ENCODE results near the gene TMEM243.
"Not testable (repeated sequence)": the region's sequence is repeated elsewhere in the genome, so short reads cannot be mapped to it uniquely, and the experiment has no call there.

Gene TMEM243

GRCh38 chr7:87212498-87212897 is 7.0 kb downstream of the TMEM243 start:
- DNase-seq (ENCODE audit: low read depth in 2 of 2, low spot score in 1 of 2) = no peak

GRCh38 chr7:87210506-87210905 is 9.0 kb downstream of the TMEM243 start:
- DNase-seq (ENCODE audit: low read depth in 2 of 2, low spot score in 1 of 2) = no peak

GRCh38 chr7:87209295-87209924 is 10.1 kb downstream of the TMEM243 start:
- DNase-seq (ENCODE audit: low read depth in 2 of 2, low spot score in 1 of 2) = no peak

- no peak for DNase-seq (ENCODE audit: low read depth in 2 of 2, low spot score in 1 of 2)
These were observed 13.2 kb downstream of the TMEM243 start for GRCh38 chr7:87206361-87206760.

GRCh38 chr7:87205701-87206100 is 13.8 kb downstream of the TMEM243 start:
- not testable (repeated sequence) for DNase-seq (ENCODE audit: low read depth in 2 of 2, low spot score in 1 of 2)

- DNase-seq (ENCODE audit: low read depth in 2 of 2, low spot score in 1 of 2) = no peak
These were observed 14.6 kb downstream of the TMEM243 start for GRCh38 chr7:87204933-87205332.

- DNase-seq (ENCODE audit: low read depth in 2 of 2, low spot score in 1 of 2) = not testable (repeated sequence)
These were observed 15.6 kb downstream of the TMEM243 start for GRCh38 chr7:87203929-87204328.

- no peak for DNase-seq (ENCODE audit: low read depth in 2 of 2, low spot score in 1 of 2)
These were observed 16.8 kb downstream of the TMEM243 start for GRCh38 chr7:87202705-87203104.

- no peak for DNase-seq (ENCODE audit: low read depth in 2 of 2, low spot score in 1 of 2)
These were observed 17.3 kb downstream of the TMEM243 start for GRCh38 chr7:87202208-87202607.

- no peak for DNase-seq (ENCODE audit: low read depth in 2 of 2, low spot score in 1 of 2)
These were observed 19.7 kb downstream of the TMEM243 start for GRCh38 chr7:87199700-87200450.

- no peak for DNase-seq (ENCODE audit: low read depth in 2 of 2, low spot score in 1 of 2)
These were observed 20.3 kb downstream of the TMEM243 start for GRCh38 chr7:87199241-87199640.

- DNase-seq (ENCODE audit: low read depth in 2 of 2, low spot score in 1 of 2) = no peak
These were observed 25.6 kb downstream of the TMEM243 start for GRCh38 chr7:87193912-87194311.

- DNase-seq (ENCODE audit: low read depth in 2 of 2, low spot score in 1 of 2) = no peak
These were observed 26.6 kb downstream of the TMEM243 start for GRCh38 chr7:87192784-87193487.

GRCh38 chr7:87190783-87191182 is 28.7 kb downstream of the TMEM243 start:
- DNase-seq (ENCODE audit: low read depth in 2 of 2, low spot score in 1 of 2) = no peak

- no peak for DNase-seq (ENCODE audit: low read depth in 2 of 2, low spot score in 1 of 2)
These were observed 30.6 kb downstream of the TMEM243 start for GRCh38 chr7:87188930-87189329.

- DNase-seq (ENCODE audit: low read depth in 2 of 2, low spot score in 1 of 2) = no peak
These were observed 32.4 kb downstream of the TMEM243 start for GRCh38 chr7:87187120-87187519.

GRCh38 chr7:87179180-87179579 is 40.4 kb downstream of the TMEM243 start:
- DNase-seq (ENCODE audit: low read depth in 2 of 2, low spot score in 1 of 2) = no peak

- no peak for DNase-seq (ENCODE audit: low read depth in 2 of 2, low spot score in 1 of 2)
These were observed 41.2 kb downstream of the TMEM243 start for GRCh38 chr7:87178320-87178719.

GRCh38 chr7:87173471-87173870 is 46.1 kb downstream of the TMEM243 start:
- DNase-seq (ENCODE audit: low read depth in 2 of 2, low spot score in 1 of 2) = no peak

GRCh38 chr7:87171282-87171934 is 48.1 kb downstream of the TMEM243 start:
- no peak for DNase-seq (ENCODE audit: low read depth in 2 of 2, low spot score in 1 of 2)

- no peak for DNase-seq (ENCODE audit: low read depth in 2 of 2, low spot score in 1 of 2)
These were observed 48.7 kb downstream of the TMEM243 start for GRCh38 chr7:87170828-87171227.

GRCh38 chr7:87164433-87164832 is 55.1 kb downstream of the TMEM243 start:
- no peak for DNase-seq (ENCODE audit: low read depth in 2 of 2, low spot score in 1 of 2)

All from stimulated activated CD8-positive, alpha-beta memory T cell treated with anti-CD3 and anti-CD28 coated beads, Interleukin-4, amount 100 ng/mL, for 1 hour (primary cell).